HG03565 (cell line): ENCODE data around the gene KRT85.

Experiments used
- ATAC-seq: cut with Tn5 transposase; IDR thresholded peaks from one replicate; pipeline ENCODE4 v1.9.1; 2021; ENCODE audit warnings: mild to moderate bottlenecking, moderate library complexity; ENCODE audit not compliant: unreplicated experiment

The KRT85 gene

DNA sequence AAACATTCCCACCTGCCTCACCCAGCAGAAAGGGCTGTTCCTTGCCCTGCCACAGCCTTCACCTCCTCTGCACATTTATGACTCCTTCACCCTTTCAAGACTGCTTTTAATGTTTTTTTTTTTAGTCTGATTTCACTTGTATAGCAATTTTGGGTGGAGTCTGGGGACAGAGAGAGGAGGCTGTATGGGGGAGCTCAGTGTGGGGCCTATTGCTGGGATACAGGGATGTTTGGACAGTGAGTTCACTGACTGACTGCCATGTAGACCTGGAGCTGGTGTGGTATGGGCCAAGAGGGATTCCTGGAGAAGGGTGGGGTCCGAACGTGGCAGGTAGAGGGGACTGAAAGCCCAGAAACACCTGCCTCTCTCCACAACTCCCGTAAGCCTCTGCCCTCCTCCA is 1.9 kb upstream of the KRT85 start:
- ATAC-seq = no peak

- ATAC-seq = no peak
Measured at GRCh38 chr12:52368508-52368907, 1.2 kb upstream of the KRT85 start.

DNA sequence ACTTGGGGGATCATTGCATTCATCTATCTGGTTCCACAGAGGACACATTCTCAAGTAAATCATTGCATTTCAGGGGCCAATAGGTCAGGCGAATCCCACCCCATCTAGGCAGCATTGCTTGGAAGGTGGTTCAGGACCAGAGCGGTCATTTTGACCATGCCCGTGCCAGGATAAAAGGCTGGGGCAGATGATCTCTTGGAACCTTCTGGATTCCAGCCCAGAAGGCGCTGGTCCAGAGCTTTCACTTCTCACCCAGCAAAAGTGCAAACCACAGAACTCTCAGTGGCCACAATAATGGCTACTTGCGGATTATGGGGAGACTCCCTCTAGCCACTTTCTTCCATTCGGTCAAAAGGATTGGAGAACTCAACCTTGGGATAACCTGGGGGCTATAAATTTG is 595 bp upstream of the KRT85 start:
- ATAC-seq = no peak

DNA sequence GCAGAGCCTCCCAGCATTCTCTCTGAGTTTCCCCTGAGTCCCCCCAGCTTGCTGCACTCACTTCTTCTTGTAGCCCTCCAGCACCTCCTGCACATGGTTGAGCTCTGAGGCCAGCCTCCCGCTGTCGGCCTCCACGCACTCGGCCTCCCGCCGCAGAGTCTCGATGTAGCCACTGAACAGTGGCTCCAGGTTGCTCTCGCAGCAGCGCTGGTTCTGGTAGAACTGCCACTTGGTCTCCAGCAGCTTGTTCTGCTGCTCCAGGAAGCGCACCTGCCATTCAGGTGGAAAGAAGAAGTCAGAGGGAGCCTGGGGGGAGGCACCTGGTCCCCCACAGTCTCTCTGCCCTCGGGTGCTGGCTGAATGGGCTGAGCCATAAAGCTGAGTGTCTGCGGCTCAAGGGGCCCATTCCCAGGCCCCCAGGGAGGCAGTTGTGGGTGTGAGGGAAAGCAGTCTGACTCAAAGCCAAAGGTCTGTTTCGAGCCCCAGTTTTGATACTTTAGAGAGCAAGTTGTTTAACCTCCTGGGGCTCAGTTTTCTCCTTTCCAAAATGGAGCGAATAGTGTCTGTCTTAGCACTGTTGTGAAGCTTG is 2.3 kb downstream of the KRT85 start:
- no peak for ATAC-seq

- no peak for ATAC-seq
Measured at GRCh38 chr12:52364061-52364460, 3.2 kb downstream of the KRT85 start.

- ATAC-seq = no peak
Measured at GRCh38 chr12:52363111-52363679, 4.1 kb downstream of the KRT85 start.

DNA sequence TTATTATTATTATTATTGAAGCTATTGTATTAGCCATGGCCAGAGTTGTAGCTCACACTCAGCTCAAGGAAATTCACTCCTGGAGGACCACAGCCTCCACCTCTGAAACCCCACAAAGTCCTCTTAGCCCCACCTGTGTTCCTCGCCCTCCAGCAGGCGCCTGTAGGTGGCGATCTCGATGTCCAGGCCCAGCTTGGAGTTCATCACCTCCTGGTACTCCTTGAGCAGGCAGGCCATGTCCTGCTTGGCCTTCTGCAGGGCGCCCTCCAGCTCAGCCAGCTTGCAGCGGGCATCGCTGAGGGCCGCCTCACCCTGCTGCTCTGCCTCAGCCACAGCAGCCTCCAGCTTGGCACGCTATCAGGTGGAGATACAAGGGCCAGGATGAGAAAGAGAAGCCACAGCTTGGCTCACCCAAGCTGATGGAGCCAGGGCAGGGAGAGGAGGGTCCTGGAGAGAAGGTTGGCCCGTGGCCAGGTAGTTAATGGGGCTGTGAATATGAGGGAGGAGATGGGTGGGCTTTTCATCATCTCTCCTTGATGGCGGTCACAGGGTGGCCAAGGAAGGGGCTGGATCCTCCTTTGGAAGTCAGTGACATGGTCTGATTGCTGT is 5.1 kb downstream of the KRT85 start:
- no peak for ATAC-seq

DNA sequence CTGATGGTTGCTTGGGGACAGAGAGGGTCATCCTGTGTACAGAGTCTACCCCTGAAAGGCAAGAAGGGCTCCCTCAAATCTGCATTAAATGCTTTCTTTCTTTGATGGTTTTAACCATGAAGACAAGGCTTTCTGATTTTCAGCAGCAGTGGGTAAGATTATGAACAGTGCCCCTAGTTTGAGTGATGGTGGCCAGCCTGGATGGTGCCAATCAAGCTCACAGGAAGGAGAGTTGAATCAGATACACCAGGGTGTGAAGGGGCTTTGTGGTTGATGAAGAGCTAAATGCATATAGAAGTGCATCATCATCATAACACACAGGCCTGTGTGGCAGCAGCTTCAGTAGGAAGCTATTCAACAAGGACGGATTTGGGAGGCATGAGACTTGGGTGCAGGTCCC is 5.7 kb downstream of the KRT85 start:
- no peak for ATAC-seq

DNA sequence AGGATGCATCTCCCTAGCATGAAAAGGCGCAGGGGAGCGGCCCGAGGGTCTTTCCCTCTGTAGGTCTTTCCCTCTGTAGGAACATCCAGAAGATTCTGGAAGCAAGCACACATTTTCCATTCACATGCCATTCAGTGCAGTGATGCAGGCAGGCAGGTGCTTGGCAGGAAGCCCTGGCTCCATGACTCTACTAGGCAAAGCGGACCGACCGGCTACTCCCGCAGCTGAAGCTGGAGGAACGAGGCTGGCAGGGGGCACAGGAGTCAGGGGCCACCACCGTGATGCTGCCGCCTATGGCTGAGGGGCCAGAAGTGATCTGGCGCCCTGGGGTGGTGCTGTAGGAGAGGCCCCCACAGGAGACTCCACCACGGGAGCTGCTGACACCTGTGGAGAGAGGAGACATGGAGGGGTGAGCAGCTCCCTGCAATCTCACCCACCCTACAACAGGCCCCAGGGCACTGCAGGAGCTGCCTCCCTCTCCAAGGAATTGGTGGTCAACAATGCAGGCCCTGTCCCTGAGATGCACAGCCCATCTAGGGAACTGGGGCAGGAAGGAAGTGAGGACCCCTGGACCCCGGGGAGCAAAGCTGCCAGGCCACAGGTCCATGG is 6.5 kb downstream of the KRT85 start:
- no peak for ATAC-seq

GRCh38 chr12:52360106-52360662 is 7.1 kb downstream of the KRT85 start:
- ATAC-seq = no peak

DNA sequence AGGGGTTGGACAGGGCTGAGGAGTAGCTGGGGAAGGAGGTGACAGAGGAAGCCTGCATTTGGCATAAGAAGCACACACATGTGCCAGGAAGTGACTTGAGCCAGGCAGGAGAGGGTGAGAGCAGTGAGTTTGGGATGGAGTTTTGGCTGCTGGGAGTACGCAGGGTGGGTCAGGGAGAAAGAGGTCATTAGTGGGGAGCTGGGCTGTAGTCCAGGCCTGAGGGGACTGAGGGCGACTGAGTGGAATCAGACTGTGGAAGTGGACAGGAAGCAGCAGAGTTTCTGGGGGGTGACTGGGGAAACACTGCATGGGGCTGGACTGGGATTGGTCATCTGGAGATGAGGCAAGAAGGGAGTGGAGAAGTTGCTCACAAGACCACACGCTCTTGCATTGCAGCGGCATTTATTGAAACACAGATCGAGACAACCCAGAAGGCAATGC is 7.6 kb downstream of the KRT85 start:
- no peak for ATAC-seq

DNA sequence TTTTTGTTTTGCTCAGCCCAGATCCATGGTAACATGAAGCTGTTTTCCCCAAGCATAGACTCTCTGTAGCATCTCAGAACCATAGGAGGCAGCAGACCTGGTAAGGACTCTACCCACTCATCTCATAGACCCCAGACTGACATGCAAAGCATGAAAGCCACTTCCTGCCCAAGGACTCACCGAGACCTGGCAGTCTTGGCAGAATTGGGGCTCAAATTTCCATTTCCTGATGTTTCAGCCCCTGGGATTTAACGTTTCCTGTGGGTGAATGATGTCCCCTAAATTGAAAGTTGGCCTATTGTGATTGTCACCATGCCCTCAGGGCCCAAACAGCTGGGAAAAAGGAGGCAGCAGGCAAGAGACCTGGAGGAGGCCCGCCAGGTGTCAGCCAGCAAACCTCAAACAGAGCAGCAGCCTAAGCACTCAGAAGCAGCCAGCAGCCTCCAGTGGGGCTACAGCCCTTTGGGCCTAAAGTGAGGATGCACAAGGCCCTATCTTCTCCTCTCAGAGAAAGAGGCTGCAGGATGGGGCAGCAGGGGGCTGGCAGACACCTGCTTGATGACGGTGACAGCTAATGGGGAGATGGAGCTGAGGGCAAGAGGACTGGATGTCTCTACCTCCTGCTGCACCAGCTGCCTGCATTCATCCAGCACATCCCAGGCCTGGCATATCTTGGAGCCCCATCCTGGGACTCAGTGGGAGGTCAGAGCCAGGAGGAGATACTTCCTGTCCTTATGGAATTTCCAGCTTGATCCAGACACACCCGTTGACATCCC is 8.5 kb downstream of the KRT85 start:
- ATAC-seq = peak; percentile 88

DNA sequence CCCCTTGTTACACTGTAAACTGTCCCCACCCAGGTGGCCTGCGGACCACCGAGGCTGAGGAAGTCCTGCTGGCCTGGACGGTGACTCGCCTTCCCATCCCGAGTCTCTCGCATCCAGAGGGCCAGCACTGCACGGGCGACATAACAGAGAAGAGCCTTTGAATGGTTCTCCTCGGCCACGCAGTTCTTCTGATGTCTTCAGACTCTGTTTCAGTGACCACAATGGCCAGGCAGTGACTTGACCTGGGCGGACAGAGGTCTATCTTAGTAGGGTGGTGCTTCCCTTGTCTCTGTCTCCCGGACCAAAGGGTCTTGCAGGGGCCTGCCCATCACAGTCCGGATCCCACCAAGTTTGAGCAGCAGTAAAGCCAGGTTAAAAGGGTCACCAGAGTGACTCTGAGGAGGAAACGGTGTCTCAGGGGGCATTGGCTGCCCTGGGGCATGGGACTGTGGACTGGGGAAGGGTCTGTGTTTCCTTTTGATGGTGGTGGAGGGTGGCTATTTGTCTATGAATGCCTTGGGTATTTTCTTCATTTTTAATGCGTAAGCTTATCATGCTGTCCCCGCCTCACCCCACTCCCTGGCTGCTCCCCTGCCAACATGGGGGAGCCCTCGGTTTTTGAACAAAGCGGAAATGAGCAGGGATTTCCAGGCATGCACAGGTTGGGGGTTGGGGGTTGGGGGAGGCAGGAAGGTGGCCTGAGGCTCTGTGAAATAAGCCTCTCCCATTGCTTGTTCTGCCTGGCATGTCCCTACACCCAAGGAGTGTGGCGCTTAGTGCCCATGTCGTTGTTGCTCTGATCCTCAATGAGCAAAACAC is 10.3 kb downstream of the KRT85 start:
- ATAC-seq = no peak

GRCh38 chr12:52356031-52356761 is 11.1 kb downstream of the KRT85 start:
- ATAC-seq = no peak

GRCh38 chr12:52355176-52355575 is 12.1 kb downstream of the KRT85 start:
- ATAC-seq = no peak

DNA sequence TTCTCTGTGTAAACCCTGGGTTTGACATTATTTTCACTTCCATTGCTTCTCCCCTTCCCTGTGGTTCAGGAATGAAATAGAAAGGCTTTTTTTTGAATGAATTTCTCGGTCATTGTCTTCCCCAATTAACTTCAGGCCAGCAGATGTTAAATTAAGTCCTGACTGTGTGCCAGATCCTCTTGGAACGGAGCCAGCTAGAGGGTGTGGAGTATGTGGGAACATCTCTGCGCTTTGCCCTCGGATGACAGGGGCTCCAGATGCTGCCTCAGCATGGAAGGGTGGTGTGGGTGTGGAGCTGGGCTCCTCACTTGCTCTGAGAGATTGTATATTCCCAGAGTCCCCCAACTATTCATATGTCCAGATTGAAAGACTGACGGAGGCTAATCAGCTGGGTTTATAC is 13.1 kb downstream of the KRT85 start:
- no peak for ATAC-seq

DNA sequence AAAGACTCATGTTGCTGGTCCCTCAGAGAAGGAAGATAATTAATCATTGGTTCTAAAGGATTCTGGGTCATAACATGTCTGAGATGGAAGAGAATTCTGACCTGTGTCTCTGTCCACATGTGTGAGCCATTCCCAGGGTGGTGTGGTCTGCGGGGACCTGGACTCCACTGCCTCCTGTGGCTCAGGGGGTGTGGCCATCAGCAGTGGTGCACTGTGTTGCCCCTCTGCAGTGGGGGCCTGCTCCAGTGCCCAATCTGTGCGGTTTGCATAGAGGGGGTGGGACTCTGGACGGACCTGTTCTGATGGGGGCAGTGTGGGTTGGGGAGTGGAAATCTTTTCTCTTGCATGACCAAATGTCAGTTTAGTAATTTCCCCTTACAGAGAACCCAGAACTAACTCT is 13.5 kb downstream of the KRT85 start:
- no peak for ATAC-seq

- ATAC-seq = no peak
Measured at GRCh38 chr12:52352951-52353350, 14.3 kb downstream of the KRT85 start.

DNA sequence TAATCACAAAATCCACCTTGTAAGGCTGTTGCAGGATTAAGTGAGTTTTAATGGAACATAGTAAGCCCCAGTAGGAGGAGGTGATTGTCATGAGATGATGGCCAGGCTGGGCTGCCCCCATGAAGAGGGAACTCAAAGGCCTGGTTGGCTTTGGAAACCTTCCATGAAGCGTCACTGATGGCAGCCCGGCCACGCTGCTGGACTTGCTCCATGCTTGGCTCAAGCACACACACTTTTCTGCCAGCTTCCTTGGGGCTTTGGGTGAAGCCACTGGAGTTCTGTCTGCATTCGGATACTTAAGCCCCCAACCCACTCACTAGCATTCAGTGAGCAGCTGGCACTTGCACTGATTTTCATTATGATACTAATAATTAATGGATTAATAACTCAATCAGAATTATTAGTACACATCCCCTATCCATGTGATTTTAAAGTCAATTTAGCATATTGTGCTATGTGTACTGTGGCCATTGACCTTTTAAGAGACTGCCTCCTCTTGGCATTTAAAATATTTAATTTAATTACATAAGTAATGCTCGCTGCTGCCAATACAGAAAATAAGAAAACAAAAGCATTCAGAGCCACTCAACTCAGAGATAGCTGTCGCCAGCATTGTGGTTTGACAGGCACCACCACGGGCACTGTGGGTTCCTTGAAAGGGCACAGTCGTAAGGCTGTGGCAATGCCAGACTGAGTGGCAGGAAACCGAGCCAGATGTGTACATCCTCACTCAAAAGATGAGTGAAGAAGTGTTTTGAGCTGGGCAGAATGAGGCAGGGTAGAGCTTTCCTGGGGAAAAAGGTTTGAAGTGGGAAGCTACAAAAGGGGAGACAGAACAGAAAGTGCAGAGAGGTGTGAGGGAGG is 15.9 kb downstream of the KRT85 start:
- ATAC-seq = no peak
